Activated T-cell treated with anti-CD3 and anti-CD28 coated beads, Interleukin-2, amount 50 U/mL, for 48 hours (primary cell): ENCODE results near the gene NECTIN3.

ENCODE experiments used
- DNase-seq, 2 experiments: peaks; one replicate each; pipeline ENCODE4 v3.0.0-alpha.2; 2020

NECTIN3 gene

DNA sequence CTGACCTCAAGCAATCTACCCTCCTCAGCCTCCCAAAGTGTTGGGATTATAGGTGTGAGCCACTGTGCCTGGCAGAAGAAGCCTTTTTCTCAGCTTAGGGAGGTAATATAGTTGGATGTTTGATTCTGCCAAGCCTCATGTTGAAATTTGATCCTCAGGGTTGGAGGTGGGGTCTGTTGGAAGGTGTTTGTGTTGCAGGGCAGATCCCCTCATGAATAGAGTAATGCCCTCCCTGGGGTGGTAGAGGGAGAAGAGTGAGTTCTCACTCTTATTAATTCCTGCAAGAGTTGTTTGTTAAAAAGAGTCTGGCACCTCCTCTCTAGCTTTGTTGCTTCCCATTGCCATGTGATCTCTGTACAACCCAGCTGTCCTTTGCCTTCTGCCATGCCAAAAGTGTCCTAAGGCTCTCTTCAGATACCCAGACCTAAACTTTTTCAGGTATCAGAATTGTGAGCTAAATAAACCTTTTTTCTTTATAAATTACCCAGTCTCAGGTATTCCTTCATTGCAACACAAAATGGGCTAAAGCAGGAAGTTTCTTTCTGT, 16.4 kb downstream of the NECTIN3 start:
- no peak for DNase-seq

DNA sequence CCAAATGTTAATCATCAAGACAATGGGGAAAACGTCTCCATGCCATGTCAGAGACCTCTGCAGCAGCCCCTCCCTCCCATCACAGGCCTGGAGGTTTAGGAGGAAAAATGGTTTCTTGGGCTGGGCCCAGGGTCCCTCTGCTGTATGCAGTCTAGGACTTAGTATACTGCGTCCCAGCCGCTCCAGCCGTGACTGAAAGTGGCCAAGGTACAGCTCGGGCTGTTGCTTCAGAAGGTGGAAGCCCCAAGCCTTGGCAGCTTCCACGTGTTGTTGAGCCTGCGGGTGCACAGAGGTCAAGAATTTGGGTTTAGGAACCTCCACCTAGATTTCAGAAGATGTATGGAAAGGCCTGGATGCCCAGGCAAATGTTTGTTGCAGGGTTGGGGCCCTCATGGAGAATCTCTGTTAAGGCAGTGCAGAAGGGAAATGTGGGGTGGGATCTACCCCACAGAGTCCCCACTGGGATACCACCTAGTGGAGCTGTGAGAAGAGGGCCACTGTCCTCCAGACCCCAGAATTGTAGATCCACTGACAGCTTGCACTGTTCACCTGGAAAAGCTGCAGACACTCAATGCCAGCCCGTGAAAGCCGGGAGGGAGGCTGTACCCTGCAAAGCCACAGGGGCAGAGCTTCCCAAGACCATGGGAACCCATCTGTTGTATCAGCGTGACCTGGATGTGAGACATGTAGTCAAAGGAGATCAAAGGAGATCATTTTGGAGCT, 25.0 kb downstream of the NECTIN3 start:
- DNase-seq, result no peak

DNA sequence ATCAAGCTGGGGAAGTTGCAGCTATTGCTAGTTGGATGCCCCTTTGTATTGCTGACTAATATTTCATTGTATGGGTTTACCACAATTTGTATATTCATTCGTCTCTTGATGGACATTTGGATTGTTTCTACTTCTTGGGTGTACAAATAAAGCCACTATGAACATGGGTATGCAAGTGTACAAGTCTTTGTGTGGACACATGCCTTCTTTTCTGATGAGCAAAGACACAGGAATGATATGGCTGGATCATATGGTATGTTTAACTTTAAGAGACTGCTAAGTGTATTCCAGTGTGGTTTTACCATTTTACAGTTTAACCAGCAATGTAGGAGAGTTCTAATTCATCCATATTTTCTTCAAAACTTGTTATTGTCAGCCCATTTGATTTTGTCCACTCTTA, 32.2 kb downstream of the NECTIN3 start:
- no peak for DNase-seq

DNA sequence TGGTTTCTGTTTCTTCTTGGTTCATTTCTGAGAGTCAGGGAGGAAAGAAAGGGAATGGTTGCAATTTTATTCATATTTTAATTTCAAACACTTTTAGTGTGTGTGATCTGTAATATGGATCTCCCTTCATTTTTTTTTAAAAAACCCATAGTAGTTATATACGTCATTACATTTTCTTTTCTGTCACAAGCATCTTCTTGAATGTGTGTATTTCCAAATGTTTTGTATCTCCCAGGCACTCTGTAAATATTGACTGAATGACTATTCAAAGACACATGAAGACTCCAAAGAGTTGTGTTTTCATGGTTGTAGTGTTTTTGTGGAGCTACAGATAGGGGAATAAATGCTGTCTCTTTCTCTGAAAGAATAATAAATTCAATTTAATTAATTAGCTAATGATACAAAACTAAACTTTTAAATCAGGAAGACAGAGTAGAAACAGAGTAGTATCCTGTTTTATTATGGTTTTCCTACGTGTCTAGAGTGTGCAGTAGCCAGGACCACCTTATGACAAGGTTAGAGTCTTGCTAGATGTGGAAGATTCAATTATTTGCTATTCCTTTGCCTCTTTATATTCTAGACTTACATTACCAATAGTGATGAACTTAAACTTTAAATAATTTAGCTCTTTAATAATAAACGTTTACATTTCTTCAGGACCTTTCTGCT, 35.5 kb downstream of the NECTIN3 start:
- DNase-seq, result no peak

DNA sequence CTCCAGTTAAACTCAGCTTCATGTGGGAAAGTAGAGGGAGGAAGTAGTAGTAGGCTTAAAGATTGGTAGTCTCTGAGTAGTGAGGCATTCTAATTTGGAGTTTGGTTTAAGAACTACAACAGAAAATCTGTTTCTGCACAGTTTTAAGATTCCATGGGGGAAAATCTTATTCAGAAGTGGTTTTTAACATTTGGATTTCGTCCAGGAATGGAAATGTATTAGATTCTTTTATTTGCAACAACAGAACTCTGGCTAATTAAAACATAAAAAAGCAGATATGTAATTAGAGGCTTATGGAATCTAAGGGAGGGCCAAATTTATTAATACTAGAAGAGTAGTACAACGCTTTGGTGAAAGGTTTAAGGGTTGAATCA, 36.0 kb downstream of the NECTIN3 start:
- DNase-seq, result no peak

DNA sequence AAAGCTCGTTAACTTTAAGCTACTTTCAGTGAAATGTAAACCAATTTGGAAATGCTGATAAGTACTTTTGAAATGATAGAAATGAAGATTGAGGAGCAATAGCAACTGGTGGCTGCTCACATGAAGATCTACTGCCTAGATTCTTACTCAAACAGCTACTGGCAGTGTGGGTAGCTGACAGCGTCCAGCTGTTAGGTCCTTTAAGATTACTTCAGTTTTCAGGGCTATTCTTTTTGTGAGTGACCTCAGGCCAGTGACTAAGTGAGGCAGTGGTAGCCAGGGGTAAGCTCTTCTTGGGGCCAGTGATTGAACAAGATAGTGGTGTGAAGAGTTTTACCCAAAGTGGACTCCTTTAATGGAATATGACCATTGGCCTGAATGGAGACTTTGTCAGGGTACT, 41.3 kb downstream of the NECTIN3 start:
- no peak for DNase-seq

DNA sequence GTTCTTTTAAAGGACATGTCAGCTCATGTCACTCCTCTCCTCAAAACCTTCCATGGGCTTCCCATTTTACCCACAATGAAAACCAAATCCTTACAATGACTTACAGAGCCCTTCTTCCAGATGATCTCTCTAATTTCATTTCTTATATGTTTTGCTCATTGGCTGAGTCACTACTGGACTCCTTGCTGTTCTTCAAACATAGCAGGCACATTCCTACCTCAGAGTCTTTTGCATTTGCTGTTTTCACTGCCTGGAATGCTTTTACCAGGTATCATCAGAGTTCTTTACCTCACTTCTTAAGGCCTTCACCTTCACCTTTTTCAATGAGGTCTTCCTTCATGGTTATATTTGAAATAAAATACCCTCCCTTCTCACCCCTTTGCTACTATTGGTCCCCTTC, 57.3 kb downstream of the NECTIN3 start:
- no peak for DNase-seq

DNA sequence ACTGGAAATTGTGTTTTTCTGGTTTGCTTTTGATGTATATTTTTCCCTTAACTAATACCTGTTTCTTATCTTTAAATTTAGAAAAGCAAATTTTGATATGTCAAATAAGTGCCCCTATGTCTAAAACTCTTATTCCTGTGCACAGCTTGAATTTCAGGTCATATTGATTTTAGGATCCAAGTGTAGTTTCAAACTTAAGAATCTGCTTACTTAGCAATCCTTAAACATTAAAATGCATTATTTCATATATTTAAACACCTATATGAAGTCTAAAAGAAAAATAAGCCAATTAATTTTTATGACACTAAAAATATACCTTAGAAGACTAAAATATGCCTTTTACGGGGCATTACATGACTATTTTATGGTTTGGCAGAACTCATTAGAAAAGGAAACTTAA, 59.2 kb downstream of the NECTIN3 start:
- DNase-seq, result no peak

DNA sequence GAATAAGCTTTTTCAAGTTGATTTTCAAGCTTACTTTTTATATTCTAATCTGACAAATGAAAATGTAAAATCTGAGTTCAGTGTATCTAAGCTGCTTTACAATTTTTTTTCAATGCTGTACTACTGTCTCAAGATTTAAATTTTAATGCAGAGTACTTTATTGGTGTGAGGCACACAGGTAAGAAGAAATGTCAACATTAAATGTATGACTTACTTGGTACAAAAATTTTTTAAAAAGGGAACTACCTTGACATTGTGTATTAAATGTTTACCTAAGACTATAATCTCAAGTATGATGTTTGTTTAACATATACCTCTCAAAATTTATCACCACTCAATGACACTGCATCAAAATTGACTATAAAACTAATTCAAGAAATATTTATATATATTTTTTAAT, 62.7 kb downstream of the NECTIN3 start:
- no peak for DNase-seq

DNA sequence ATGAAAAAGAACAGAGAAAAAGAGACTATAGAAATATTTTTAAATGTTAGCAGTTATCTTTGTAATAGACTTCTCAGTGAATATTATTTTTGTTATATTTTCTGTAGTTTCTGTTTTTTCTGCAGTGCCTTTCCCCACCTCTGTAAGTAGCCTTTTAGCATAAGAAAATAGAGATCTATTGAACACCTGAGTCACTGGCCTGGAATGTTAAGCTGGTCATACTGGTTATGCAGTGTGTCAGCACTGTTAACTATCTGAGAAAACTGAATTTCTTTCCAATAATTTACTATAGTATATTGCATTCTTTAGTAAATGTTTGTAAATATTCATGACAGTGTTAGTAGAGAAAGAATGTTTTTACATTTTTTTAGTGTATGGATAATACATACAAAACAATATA, 79.8 kb downstream of the NECTIN3 start:
- no peak for DNase-seq

DNA sequence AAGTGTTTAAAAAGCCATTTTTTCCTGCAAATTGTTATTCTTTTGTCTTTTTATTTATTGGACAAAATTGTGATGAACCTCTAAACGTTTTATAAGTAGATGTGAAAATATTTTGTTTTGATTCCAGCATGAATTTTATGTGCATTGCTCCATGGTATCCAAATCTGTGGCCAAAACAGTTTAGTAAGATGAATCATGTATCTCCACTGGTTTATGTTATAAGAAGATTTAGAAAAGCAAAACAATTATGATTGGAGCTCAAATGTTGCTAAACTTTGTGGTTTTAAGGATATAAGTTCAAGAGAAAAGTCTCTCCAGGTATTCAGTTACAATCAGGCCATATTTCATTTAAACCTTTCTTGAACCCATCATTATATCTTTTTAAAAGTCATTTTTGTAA, 80.9 kb downstream of the NECTIN3 start:
- no peak for DNase-seq

DNA sequence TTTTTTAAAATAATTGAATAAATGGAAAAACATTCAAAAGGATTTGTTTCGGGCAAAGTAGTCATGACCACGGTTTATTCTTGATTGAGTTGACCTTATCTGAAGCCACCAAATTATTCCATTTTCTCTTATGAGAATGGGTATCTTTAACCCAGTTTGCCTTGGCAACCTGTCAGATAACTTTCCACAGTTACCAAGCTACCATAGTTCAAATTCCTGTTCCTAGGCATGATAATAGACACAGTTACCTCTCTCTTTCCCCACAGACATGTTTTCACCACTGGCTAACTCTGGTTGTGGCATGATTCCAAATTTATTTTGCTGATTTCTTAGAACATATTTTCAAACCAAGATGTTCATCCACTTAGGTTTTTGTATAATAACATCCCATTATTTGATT, 84.9 kb downstream of the NECTIN3 start:
- no peak for DNase-seq

DNA sequence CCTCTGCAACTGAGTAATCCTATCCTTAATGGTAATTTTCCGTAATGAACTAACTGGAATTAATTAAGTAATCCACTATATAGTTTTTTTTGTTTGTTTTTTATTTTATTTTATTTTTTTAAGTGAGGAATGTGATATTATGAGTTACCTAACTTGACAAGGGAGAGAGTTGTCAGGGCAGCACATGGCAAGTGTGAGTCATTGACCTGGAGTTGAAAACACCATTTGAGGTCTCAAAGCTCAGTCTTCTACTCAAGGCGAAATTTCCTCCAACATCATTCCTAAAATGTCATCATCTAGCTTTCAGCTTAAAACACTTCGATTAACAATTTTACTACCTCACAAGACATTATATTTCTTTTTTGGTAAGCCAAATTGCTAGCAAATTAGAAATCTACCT, 87.8 kb downstream of the NECTIN3 start:
- no peak for DNase-seq

DNA sequence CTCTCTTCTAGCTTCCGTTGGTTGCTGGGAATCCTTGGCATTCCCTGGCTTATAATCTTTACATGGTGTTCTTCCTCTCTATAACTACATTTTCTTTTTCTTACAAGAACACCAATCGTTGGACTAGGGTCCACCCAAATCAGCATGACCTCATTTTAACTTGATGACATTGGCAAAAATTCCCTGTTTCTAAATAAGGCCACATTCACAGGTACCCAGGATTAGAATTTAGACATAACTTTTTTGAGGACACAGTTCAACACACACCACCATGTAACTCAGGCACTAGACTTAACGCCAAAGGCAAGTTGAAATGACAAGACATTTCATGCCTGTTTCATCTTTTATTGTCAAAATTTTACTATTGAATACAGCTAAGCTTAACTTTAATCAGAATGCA, 93.0 kb downstream of the NECTIN3 start:
- no peak for DNase-seq

DNA sequence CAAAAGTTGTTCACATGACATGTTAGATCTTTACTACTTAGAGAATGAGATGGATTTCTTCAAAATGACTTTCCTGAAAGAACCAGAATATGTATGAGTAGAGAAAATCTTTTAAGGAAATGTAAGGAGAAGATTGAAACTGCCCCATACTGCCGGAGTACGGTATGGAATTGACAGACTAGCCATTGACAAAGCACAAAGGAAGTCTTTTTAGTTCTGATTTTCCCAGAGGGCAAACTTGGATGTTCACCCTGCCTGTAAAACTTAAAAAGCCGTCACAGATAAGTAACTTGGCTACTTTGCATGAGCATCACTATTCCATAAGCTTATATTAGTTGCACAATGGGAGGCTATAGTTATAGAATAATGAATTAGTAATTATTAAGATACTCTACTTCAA, 93.8 kb downstream of the NECTIN3 start:
- no peak for DNase-seq

DNA sequence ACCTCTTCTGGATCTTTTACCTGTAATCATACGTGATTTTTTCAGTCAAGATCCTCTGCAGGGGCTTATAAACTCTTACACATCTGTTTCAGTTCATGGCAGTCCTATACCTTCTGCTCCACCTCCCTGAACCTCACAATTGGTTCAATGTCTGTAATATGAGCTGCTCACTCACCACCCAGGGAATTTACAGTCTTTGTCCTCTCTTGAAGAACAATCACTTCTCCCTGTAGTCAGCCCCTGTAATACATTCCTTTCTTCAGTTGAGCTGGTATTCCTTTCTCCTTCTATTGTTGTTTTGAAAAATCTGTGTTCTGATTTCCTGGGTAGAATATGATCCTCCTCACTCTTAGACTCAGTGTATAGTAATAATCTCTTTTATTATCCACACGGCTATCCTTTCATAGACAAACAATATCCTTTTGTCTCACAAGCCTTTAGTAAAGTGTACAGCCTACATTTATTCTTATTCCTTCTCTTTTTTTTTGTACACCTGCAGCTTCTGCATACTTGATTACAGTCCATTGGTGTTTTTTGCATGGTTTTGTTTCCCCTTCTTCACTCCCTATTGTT, 101.8 kb downstream of the NECTIN3 start:
- DNase-seq, result no peak

DNA sequence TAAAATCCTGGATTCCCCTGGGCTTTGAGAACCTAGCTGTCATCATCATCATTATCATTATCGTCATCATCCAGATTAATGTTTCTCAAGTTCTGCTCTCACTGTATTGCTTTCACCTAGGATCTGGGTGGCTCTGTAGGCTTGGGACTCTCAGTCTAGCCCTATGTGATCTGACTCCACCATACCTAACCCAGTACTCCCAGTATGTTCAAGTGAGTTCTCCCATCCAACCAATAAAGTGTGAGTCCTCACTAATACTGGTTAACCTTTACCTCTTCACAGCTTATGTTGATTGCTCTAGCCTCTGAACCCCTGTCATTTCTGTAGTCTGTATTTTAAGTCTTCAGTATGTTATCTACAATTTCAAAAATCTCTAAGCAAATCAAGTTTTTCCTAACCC, 102.3 kb downstream of the NECTIN3 start:
- DNase-seq, result no peak

DNA sequence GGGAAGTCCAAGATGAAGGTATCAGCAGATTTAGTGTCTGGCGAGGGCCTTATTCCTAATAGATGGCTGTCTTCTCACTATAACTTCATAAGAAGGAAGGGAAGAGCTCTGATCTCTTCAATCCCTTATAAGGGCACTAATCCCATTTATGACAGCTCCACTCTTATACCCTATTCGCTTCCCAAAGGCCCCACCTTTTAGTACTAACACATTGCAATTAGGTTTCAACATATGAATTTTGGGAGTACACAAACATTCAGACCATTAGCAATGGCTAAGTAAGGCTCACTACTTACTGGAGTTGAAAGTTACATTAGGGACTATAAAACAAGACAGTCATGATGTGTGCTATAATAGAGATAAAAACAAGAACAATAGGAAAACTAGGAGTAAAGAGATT, 118.9 kb downstream of the NECTIN3 start:
- no peak for DNase-seq

DNA sequence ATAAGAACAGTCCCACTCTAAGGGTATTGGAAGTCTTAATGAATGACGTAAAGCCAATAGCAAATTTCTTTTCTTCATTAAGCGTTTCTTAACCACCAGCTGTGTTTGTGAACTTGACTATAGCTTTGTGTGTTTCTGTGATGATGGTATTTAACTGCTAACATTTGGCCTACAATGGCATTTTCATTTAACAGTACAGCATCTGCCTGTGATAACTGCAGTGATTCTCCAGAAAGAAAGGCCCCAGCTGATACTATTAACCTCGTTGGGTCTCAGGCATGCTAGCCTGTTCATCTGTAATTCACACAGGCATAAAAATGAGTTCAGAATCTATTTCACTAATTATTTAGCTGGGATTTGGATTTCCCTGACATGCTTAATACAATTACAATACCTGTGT, 121.9 kb downstream of the NECTIN3 start:
- DNase-seq, result no peak

DNA sequence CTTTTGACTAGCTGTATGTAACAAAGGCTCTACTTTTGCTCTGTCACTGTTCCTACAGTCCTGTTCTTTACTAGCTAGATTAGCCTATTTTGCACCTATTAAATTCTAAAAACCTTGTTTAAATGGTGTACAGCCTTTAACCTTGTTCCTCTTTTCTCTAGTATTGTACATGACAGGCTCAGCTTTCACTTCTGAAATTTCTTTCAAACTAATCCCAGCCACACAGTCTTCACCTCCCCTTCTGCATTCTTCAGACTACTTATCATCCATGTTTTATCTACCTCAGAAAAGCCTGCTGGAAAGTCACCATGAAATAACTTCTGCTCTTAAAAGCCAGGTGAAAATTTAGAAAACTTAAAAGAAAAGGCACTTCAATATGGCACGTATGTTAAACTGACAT, 122.4 kb downstream of the NECTIN3 start:
- DNase-seq, result no peak

DNA sequence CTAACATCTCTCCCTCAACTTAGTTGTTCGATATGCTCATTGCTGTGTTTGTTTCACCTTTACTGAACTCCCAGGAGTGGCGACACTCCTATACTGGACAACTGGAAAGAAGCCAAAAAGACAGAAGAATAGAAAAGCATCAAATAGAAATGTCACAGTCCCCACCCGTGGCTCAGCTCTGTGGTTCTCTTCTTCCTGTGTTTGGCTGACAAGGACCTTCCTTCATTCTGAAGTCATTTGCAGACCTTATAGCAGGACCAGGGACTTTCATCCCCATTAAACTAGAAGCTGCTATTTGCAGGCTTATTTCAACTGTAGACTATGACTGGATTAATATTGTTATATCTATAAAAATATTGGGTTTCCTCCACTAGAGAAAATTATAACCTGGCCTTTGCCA, 125.9 kb downstream of the NECTIN3 start:
- DNase-seq, result no peak

DNA sequence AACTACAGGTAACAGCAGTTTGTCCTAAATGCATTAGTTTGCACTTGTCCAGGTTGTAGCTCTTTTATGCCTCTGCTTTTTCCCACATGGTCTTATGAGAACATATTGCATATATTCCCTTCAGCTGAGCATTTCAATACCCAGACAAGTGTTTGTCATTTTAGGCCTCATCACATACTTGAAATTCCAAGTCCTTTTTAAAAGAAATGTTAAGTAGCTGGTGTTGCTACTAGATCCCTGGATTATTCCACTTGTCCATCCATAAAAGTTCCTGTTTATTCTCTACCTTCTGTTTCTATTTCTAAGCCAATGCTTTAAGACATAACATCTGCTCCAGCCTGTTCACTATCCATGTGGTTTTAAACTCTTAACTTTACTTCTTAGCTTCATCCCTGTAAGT, 128.4 kb downstream of the NECTIN3 start:
- no peak for DNase-seq

DNA sequence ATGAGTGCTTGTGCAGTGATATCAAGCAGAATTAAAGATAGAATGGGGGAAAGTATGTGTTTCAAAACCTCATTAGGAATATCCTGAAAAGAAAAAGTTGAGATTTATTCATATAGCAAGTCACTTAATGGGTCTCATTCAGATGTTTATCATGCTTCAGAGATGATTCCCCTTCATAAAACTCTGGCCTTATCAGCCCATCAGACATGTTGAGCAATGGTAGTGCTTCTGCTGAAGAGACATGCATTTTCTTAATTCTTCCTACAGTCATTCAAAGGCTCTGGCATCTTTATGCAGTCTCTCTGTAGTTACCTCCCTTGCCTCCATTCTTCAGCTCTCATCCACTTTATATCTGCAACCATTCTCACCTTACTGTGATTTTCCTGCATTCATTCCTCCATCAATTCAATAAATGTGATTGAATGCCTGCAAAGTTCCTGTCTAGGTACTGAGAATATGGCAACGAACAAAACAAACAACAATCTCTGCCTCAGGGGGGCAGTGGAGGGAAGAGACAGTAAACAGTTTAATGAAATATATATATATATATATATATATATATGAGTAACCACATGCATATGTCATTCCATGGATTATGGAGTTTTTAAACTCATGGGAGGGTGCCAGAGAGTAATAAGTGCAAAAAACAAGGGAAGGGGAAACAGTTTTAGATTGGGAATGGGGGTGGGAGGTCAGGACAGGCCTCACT, 138.5 kb downstream of the NECTIN3 start:
- DNase-seq, result no peak
